A673 (cell line): ENCODE results near the gene DSTN. TPM values are rescaled to one million over a fixed set of nuclear protein-coding genes. Genes with fewer than 3 reads are reported as not detected.

ENCODE experiments used
- BruUV-seq: library from RNA; stranded (reverse); fragments of 400-500 nt; replicated peaks from 2 replicates; lab custom pipeline; 2021; lab: Mats Ljungman, UMichigan
- CTCF ChIA-PET: fragments of 300-600 bp; sonication (Branson Sonifier 250); formaldehyde crosslinking; loops from one replicate; lab custom pipeline; 2022; ENCODE audit warnings: antibody characterized with exemption; lab: Charles Lee
- POLR2A ChIA-PET: fragments of 300-600 bp; sonication (Branson Sonifier 250); formaldehyde crosslinking; loops from one replicate; lab custom pipeline; 2022; ENCODE audit warnings: antibody characterized with exemption; ENCODE audit not compliant: low non-redundant PET; lab: Charles Lee
- DNase-seq: peaks from one replicate; pipeline ENCODE4 v3.0.0-alpha.2; 2015; ENCODE audit warnings: low spot score
- H3K27ac ChIP-seq: fragments of 200-600 bp; sonication (generic); 2 replicates; pipeline ENCODE4 v1.5.1; 2016; ENCODE audit warnings: mixed run types, low read depth, mild to moderate bottlenecking, mixed read lengths, antibody characterized with exemption, low read length; ENCODE audit not compliant: poor library complexity, severe bottlenecking
- H3K27me3 ChIP-seq: fragments of 200-600 bp; sonication (generic); replicated peaks from 2 replicates; pipeline ENCODE4 v1.6.1; 2017; ENCODE audit warnings: mixed run types, low read depth, mild to moderate bottlenecking, mixed read lengths, antibody characterized with exemption, low read length; ENCODE audit not compliant: insufficient read depth, poor library complexity
- H3K36me3 ChIP-seq: fragments of 200-600 bp; sonication (generic); 2 replicates; pipeline ENCODE4 v1.6.1; 2016; ENCODE audit warnings: mixed run types, mild to moderate bottlenecking, mixed read lengths, antibody characterized with exemption, low read length; ENCODE audit not compliant: insufficient read depth, poor library complexity, severe bottlenecking
- H3K4me1 ChIP-seq: fragments of 200-600 bp; sonication (generic); 2 replicates; pipeline ENCODE4 v1.6.1; 2017; ENCODE audit warnings: mixed run types, mild to moderate bottlenecking, mixed read lengths, antibody characterized with exemption, low read length; ENCODE audit not compliant: insufficient read depth, poor library complexity, severe bottlenecking
- H3K4me3 ChIP-seq: fragments of 200-600 bp; sonication (generic); 2 replicates; pipeline ENCODE4 v1.5.1; 2016; ENCODE audit warnings: low read depth, mixed run types, mild to moderate bottlenecking, mixed read lengths, low read length; ENCODE audit not compliant: poor library complexity, severe bottlenecking
- H3K9me3 ChIP-seq: fragments of 200-600 bp; sonication (generic); 2 replicates; pipeline ENCODE4 v1.6.1; 2016; ENCODE audit warnings: mixed run types, low read depth, mild to moderate bottlenecking, mixed read lengths, antibody characterized with exemption, low read length; ENCODE audit not compliant: poor library complexity, severe bottlenecking
- CTCF ChIP-seq: fragments of 300-800, 200-600 bp; sonication (generic); conservative IDR thresholded peaks from 2 replicates; pipeline ENCODE4 v1.5.1; 2017; ENCODE audit warnings: low read depth, mild to moderate bottlenecking, antibody characterized with exemption, low read length, moderate library complexity, mixed read lengths
- EZH2 ChIP-seq: fragments of 200-600 bp; sonication (generic); IDR thresholded peaks from 2 replicates; pipeline ENCODE4 v1.6.1; 2017; ENCODE audit warnings: borderline replicate concordance, low read depth, mild to moderate bottlenecking, mixed read lengths, antibody characterized with exemption, low read length; ENCODE audit not compliant: poor library complexity, severe bottlenecking
- intact Hi-C: fragments of 100-400 bp; cut with micrococcal nuclease; formaldehyde crosslinking; loops from one replicate; pipeline ENCODE4 v1.10.0; 2022; ENCODE audit not compliant: unreplicated experiment
- total RNA-seq: library from RNA; stranded (reverse); gene quantifications from 2 replicates; pipeline ENCODE4 v1.2.3, GENCODE V29; 2021

The DSTN gene
- total RNA-seq, 1 experiment from 2014 or later, result 159 TPM

DNA sequence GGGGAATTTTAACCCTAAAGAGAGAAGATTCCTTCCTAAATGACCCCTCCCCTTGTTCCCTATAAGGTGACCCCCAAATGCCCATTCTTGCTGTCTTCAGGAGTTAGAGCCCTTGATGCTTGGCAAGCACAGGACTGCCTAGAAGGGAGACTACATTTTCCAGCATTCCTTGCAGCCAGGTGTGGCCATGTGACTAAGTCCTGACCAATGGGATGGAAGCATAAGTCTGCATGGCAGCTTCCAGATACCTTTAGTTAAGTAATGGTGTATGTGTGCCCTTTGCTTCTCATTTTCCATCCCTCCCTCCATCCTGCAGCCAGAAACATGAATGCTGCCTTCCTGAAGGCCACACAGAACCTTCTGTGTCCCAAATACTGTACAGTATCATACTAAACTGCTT, 44.2 kb upstream of the DSTN start:
- ChIA-PET POLR2A (no interaction called here), CTCF (no interaction called here)
- Histone ChIP-seq H3K36me3 (no peaks in the 10 kb centered on the region), H3K4me1 (peaks cover 19% of the 10 kb centered on the region), H3K27ac (no peak overlapping the region), H3K9me3 (no peaks in the 10 kb centered on the region), H3K27me3 (no peaks in the 10 kb centered on the region), H3K4me3 (no peak overlapping the region)
- TF ChIP-seq EZH2 (no peak), CTCF (no peak)
- intact Hi-C loops, result no loop called here
- no TSS peak for BruUV-seq
- peak; percentile 55 for DNase-seq

DNA sequence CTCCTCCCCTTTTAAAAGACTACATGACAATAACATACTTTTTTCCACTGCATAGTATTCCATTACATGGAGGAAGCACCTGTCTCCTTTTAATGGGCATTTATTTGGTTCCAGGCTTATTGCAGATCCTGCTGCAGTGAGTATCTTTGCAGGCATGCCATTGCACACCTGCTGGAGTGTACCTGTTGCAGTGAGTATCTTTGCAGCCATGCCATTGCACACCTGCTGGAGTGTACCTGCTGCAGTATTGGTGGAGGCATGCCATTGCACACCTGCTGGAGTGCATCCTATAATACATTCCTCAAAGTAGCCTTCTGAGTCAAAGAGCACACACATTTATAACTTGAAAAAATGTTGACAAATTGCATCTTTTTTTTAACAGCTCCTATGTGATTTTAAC, 40.3 kb upstream of the DSTN start:
- H3K4me3 ChIP-seq, result no peak overlapping the region

GRCh38 chr20:17530153-17530552, 39.7 kb upstream of the DSTN start:
- no peaks in the 10 kb centered on the region for H3K27me3 ChIP-seq
- ChIA-PET POLR2A (no interaction called here), CTCF (no interaction called here)
- no peak for TF ChIP-seq CTCF
- no peak for TF ChIP-seq EZH2
- no peak for DNase-seq
- intact Hi-C loops, result loop anchor here (5.0 to 10.0 kb wide), 4 partner anchors 155 to 728 kb away; partner anchors contain the start of genes MGME1, RRBP1 and SNX5
- peak overlapping the region; percentile 57 for H3K4me3 ChIP-seq
- no peak overlapping the region for H3K27ac ChIP-seq
- H3K4me1 ChIP-seq, result peaks cover 23% of the 10 kb centered on the region
- H3K36me3 ChIP-seq, result no peaks in the 10 kb centered on the region
- TSS peak; percentile 63 for BruUV-seq
- H3K9me3 ChIP-seq, result no peaks in the 10 kb centered on the region

More for the DNA sequence above, 40.3 kb upstream of the DSTN start:
- Histone ChIP-seq H3K4me1 (peaks cover 25% of the 10 kb centered on the region), H3K9me3 (no peaks in the 10 kb centered on the region), H3K27ac (no peak overlapping the region), H3K27me3 (no peaks in the 10 kb centered on the region), H3K36me3 (no peaks in the 10 kb centered on the region)
- ChIA-PET POLR2A (no interaction called here), CTCF (no interaction called here)
- no peak for TF ChIP-seq EZH2
- TF ChIP-seq CTCF, result no peak
- intact Hi-C loops, result no loop called here
- BruUV-seq, result no TSS peak
- no peak for DNase-seq
